HepG2 (cell line): ENCODE data around the gene PRXL2B. TPM values are rescaled to one million over a fixed set of nuclear protein-coding genes. Genes with fewer than 3 reads are reported as not detected.
A peak's percentile ranks its signal among the peaks of the same experiment; 100 is the strongest.

Experiments used
- ATF3 ChIP-seq: sonication (generic); formaldehyde crosslinking; IDR thresholded peaks from 2 replicates; pipeline ENCODE4 v1.4.0; 2020; ENCODE audit warnings: missing genetic modification reagents
- FOSL2 ChIP-seq: sonication (generic); formaldehyde crosslinking; IDR thresholded peaks from 2 replicates; pipeline ENCODE4 v1.4.0; 2020; ENCODE audit warnings: missing genetic modification reagents
- FOXK1 ChIP-seq: sonication (generic); formaldehyde crosslinking; IDR thresholded peaks from 2 replicates; pipeline ENCODE4 v1.4.0; 2020; ENCODE audit warnings: low read depth, missing genetic modification reagents, borderline replicate concordance
- FOXK2 ChIP-seq: fragments of 450-650 bp; IDR thresholded peaks from 2 replicates; pipeline ENCODE4 v1.6.1; 2016
- GZF1 ChIP-seq: sonication (generic); formaldehyde crosslinking; IDR thresholded peaks from 2 replicates; pipeline ENCODE4 v1.5.1; 2020; ENCODE audit warnings: mild to moderate bottlenecking, missing genetic modification reagents
- HBP1 ChIP-seq: IDR thresholded peaks from 2 replicates; pipeline ENCODE4 v1.6.1; 2016; ENCODE audit warnings: low read depth, control low read depth
- ONECUT2 ChIP-seq: sonication (generic); formaldehyde crosslinking; IDR thresholded peaks from 2 replicates; pipeline ENCODE4 v1.4.0; 2020; ENCODE audit warnings: missing genetic modification reagents
- RNF2 ChIP-seq: fragments of 450-650 bp; conservative IDR thresholded peaks from 2 replicates; pipeline ENCODE4 v1.6.1; 2016; ENCODE audit warnings: low read depth
- TERF1 ChIP-seq: sonication (generic); formaldehyde crosslinking; IDR thresholded peaks from 2 replicates; pipeline ENCODE4 v1.8.0; 2022; ENCODE audit warnings: mild to moderate bottlenecking, missing genetic modification reagents, moderate library complexity
- U2AF2 ChIP-seq: fragments of 200-400 bp; formaldehyde crosslinking; IDR thresholded peaks from 2 replicates; pipeline ENCODE4 v1.6.1; 2017; ENCODE audit warnings: low read depth, mild to moderate bottlenecking, low read length
- UBTF ChIP-seq: sonication (generic); formaldehyde crosslinking; IDR thresholded peaks from 2 replicates; pipeline ENCODE4 v1.4.0; 2020; ENCODE audit warnings: mild to moderate bottlenecking, missing genetic modification reagents
- ZNF33A ChIP-seq: sonication (generic); formaldehyde crosslinking; IDR thresholded peaks from 2 replicates; pipeline ENCODE4 v1.5.1; 2020; ENCODE audit warnings: missing genetic modification reagents, mild to moderate bottlenecking, moderate library complexity, borderline replicate concordance
- ZNF546 ChIP-seq: sonication (generic); formaldehyde crosslinking; conservative IDR thresholded peaks from 2 replicates; pipeline ENCODE4 v1.8.1; 2023; ENCODE audit warnings: mild to moderate bottlenecking, missing genetic modification reagents
- ZNF562 ChIP-seq: sonication (generic); formaldehyde crosslinking; IDR thresholded peaks from 2 replicates; pipeline ENCODE4 v1.8.0; 2022; ENCODE audit warnings: missing genetic modification reagents, borderline replicate concordance
- ZNF646 ChIP-seq: sonication (generic); formaldehyde crosslinking; IDR thresholded peaks from 2 replicates; pipeline ENCODE4 v1.9.0; 2021; ENCODE audit warnings: mild to moderate bottlenecking, missing genetic modification reagents
- ZNF652 ChIP-seq: IDR thresholded peaks from 2 replicates; pipeline ENCODE4 v1.6.1; 2016; ENCODE audit warnings: low read depth, borderline replicate concordance
- ZSCAN21 ChIP-seq: sonication (generic); formaldehyde crosslinking; IDR thresholded peaks from 2 replicates; pipeline ENCODE4 v1.8.0; 2022; ENCODE audit warnings: mild to moderate bottlenecking, missing genetic modification reagents, moderate library complexity, borderline replicate concordance
- polyA plus RNA-seq, 8 experiments: library from polyadenylated mRNA; depleted of rRNA in 3 of 8; stranded (reverse) in 7 of 8; unstranded in 1 of 8; fragments of >200 nt; fragmentation: Illumina TruSeq in 4 of 8; extraction: Trizol in 4 of 8; gene quantifications; 2 replicates each; pipeline versions ENCODE4 v1.2.1 to v1.2.3, GENCODE V29; 2011 to 2016; ENCODE audit warnings: low read depth in 4 of 8, missing spikeins in 1 of 8, mixed read lengths in 1 of 8; ENCODE audit not compliant: insufficient read depth in 1 of 8
- total RNA-seq, 5 experiments: library from RNA; depleted of rRNA; stranded (reverse); fragments of >200 nt; fragmentation: Illumina TruSeq; extraction: Trizol; gene quantifications; 2 replicates each; pipeline ENCODE4 v1.2.3, GENCODE V29; 2016; ENCODE audit warnings: low read depth in 1 of 5

PRXL2B gene
- total and polyA plus RNA-seq, 2 of the 13 experiments (the other 11 are each of a cell fraction or from before 2014, with no cell fraction given): 16.8 to 22.1 TPM

- no peak for TF ChIP-seq TERF1 (CRISPR knock-in tag)
- peak; percentile 67 for TF ChIP-seq UBTF (CRISPR knock-in tag)
- no peak for TF ChIP-seq HBP1 (CRISPR knock-in tag)
- no peak for TF ChIP-seq ZNF652 (CRISPR knock-in tag)
- no peak for TF ChIP-seq ZNF546 (CRISPR knock-in tag)
- no peak for TF ChIP-seq ATF3 (CRISPR knock-in tag)
- no peak for TF ChIP-seq ONECUT2 (CRISPR knock-in tag)
- no peak for TF ChIP-seq RNF2
- TF ChIP-seq ZSCAN21 (CRISPR knock-in tag): peak; percentile 13; the same call in 1 of the 2 replicates
- TF ChIP-seq U2AF2: no peak
- no peak for TF ChIP-seq ZNF562
- TF ChIP-seq GZF1 (CRISPR knock-in tag): no peak
- no peak for TF ChIP-seq FOXK2
- TF ChIP-seq FOXK1 (CRISPR knock-in tag): peak; percentile 90
- TF ChIP-seq FOSL2 (CRISPR knock-in tag): peak; percentile 30; the same call in 1 of the 2 replicates
- no peak for TF ChIP-seq ZNF646 (CRISPR knock-in tag)
- no peak for TF ChIP-seq ZNF33A (CRISPR knock-in tag)
Observed at GRCh38 chr1:2575801-2576663, 10.5 kb upstream of the PRXL2B start (continued).
